Neuron (in vitro differentiated cells): Measurements from ENCODE around the gene UFD1.
"Not testable (repeated sequence)": the region's sequence is repeated elsewhere in the genome, so short reads cannot be mapped to it uniquely, and the experiment has no call there.

Source experiments
- H2AFZ ChIP-seq: one replicate; pipeline ENCODE4 v1.6.1; 2013; ENCODE audit warnings: low read depth, mild to moderate bottlenecking, inconsistent platforms, low read length, moderate library complexity
- H3K27me3 ChIP-seq: one replicate; pipeline ENCODE4 v1.6.1; 2013; ENCODE audit warnings: low read length; ENCODE audit not compliant: insufficient read depth
- H3K36me3 ChIP-seq: one replicate; pipeline ENCODE4 v1.6.1; 2013; ENCODE audit warnings: low read length; ENCODE audit not compliant: insufficient read depth
- H3K4me1 ChIP-seq: one replicate; pipeline ENCODE4 v1.6.1; 2013; ENCODE audit warnings: low read length; ENCODE audit not compliant: insufficient read depth
- H3K4me3 ChIP-seq: 2 replicates; pipeline ENCODE4 v1.5.1; 2013; ENCODE audit warnings: mild to moderate bottlenecking, low read length, moderate library complexity
- H3K9me3 ChIP-seq: one replicate; pipeline ENCODE4 v1.6.1; 2013; ENCODE audit warnings: low read length

The UFD1 gene

GRCh38 chr22:19440411-19441195 lies 38.4 kb downstream of the UFD1 start:
- peaks cover 44% of the 10 kb centered on the region for H3K36me3 ChIP-seq
- no peaks in the 10 kb centered on the region for H3K9me3 ChIP-seq
- H3K4me3 ChIP-seq: no peak overlapping the region

GRCh38 chr22:19438298-19438697 lies 40.7 kb downstream of the UFD1 start:
- no peak overlapping the region for H3K4me3 ChIP-seq
- peaks cover 41% of the 10 kb centered on the region for H3K36me3 ChIP-seq
- no peak overlapping the region for H2AFZ ChIP-seq
- H3K9me3 ChIP-seq: no peaks in the 10 kb centered on the region
- H3K27me3 ChIP-seq: no peaks in the 10 kb centered on the region
- peaks cover 6% of the 10 kb centered on the region for H3K4me1 ChIP-seq

More at GRCh38 chr22:19440411-19441195, 38.4 kb downstream of the UFD1 start:
- H3K4me1 ChIP-seq: no peaks in the 10 kb centered on the region
- H2AFZ ChIP-seq: no peak overlapping the region
- H3K27me3 ChIP-seq: no peaks in the 10 kb centered on the region

GRCh38 chr22:19436444-19437161 lies 42.4 kb downstream of the UFD1 start:
- H3K4me1 ChIP-seq, H3K9me3 ChIP-seq, H3K4me3 ChIP-seq, H3K27me3 ChIP-seq, H2AFZ ChIP-seq: not testable (repeated sequence)
- H3K36me3 ChIP-seq: peaks cover 36% of the 10 kb centered on the region

- Histone ChIP-seq H3K27me3 (no peaks in the 10 kb centered on the region), H3K4me1 (peaks cover 14% of the 10 kb centered on the region), H3K36me3 (peaks cover 29% of the 10 kb centered on the region), H2AFZ (no peak overlapping the region), H3K9me3 (no peaks in the 10 kb centered on the region), H3K4me3 (no peak overlapping the region)
These were observed 44.0 kb downstream of the UFD1 start for GRCh38 chr22:19434829-19435580.

- no peak overlapping the region for H2AFZ ChIP-seq
- H3K9me3 ChIP-seq: no peaks in the 10 kb centered on the region
- H3K36me3 ChIP-seq: peaks cover 29% of the 10 kb centered on the region
- no peaks in the 10 kb centered on the region for H3K27me3 ChIP-seq
- no peak overlapping the region for H3K4me3 ChIP-seq
- peaks cover 20% of the 10 kb centered on the region for H3K4me1 ChIP-seq
These were observed 44.6 kb downstream of the UFD1 start for GRCh38 chr22:19434401-19434800.

- Histone ChIP-seq H2AFZ (peak within 1 kb of the TSS; percentile 76), H3K4me1 (peaks cover 20% of the 10 kb centered on the region), H3K4me3 (peak within 1 kb of the TSS; percentile 76), H3K27me3 (no peaks in the 10 kb centered on the region), H3K36me3 (peaks cover 24% of the 10 kb centered on the region), H3K9me3 (no peaks in the 10 kb centered on the region)
These were observed 46.7 kb downstream of the UFD1 start, which contains the start of gene MRPL40 for GRCh38 chr22:19432133-19432851. Gene MRPL40, plus strand, starts transcription at chr22:19432545. Its CDS starts 10 bp downstream, at chr22:19432555.

- H3K4me1 ChIP-seq: peaks cover 20% of the 10 kb centered on the region
- H2AFZ ChIP-seq: peak within 1 kb of the TSS; percentile 76
- no peaks in the 10 kb centered on the region for H3K9me3 ChIP-seq
- no peaks in the 10 kb centered on the region for H3K27me3 ChIP-seq
- H3K36me3 ChIP-seq: peaks cover 21% of the 10 kb centered on the region
- peak within 1 kb of the TSS; percentile 76 for H3K4me3 ChIP-seq
These were observed 47.3 kb downstream of the UFD1 start, which contains the start of gene HIRA for GRCh38 chr22:19431649-19432132. Gene HIRA, minus strand, starts transcription at chr22:19431733. Its CDS starts 257 bp downstream, at chr22:19431476.

GRCh38 chr22:19430890-19431541 lies 48.0 kb downstream of the UFD1 start:
- H3K36me3 ChIP-seq: peaks cover 17% of the 10 kb centered on the region
- H3K9me3 ChIP-seq: no peaks in the 10 kb centered on the region
- peaks cover 20% of the 10 kb centered on the region for H3K4me1 ChIP-seq
- no peak overlapping the region for H2AFZ ChIP-seq
- peak overlapping the region; percentile 76 for H3K4me3 ChIP-seq
- no peaks in the 10 kb centered on the region for H3K27me3 ChIP-seq

GRCh38 chr22:19429950-19430889 lies 48.8 kb downstream of the UFD1 start:
- H3K36me3 ChIP-seq: peaks cover 10% of the 10 kb centered on the region
- no peaks in the 10 kb centered on the region for H3K27me3 ChIP-seq
- H2AFZ ChIP-seq: no peak overlapping the region
- H3K4me3 ChIP-seq: peak overlapping the region; percentile 76
- H3K9me3 ChIP-seq: no peaks in the 10 kb centered on the region
- peaks cover 20% of the 10 kb centered on the region for H3K4me1 ChIP-seq

- H3K4me3 ChIP-seq: no peak overlapping the region
- H3K36me3 ChIP-seq: no peaks in the 10 kb centered on the region
- H2AFZ ChIP-seq: no peak overlapping the region
- H3K27me3 ChIP-seq: no peaks in the 10 kb centered on the region
- no peaks in the 10 kb centered on the region for H3K4me1 ChIP-seq
- H3K9me3 ChIP-seq: no peaks in the 10 kb centered on the region
These were observed 54.9 kb downstream of the UFD1 start for GRCh38 chr22:19424186-19424500.

GRCh38 chr22:19422440-19423301 lies 56.3 kb downstream of the UFD1 start:
- Histone ChIP-seq H3K9me3 (no peaks in the 10 kb centered on the region), H3K27me3 (no peaks in the 10 kb centered on the region), H3K4me1 (no peaks in the 10 kb centered on the region), H2AFZ (no peak overlapping the region), H3K4me3 (no peak overlapping the region), H3K36me3 (peaks cover 2% of the 10 kb centered on the region)
